ENCODE data around the gene DSTYK. TPM values are rescaled to one million over a fixed set of nuclear protein-coding genes. Genes with fewer than 3 reads are reported as not detected.
"Not testable (repeated sequence)": the region's sequence is repeated elsewhere in the genome, so short reads cannot be mapped to it uniquely, and the experiment has no call there.

Gene DSTYK
- total and polyA plus RNA-seq, 4 donors, result 16.8 to 25.1 (median 20.0) TPM

DNA sequence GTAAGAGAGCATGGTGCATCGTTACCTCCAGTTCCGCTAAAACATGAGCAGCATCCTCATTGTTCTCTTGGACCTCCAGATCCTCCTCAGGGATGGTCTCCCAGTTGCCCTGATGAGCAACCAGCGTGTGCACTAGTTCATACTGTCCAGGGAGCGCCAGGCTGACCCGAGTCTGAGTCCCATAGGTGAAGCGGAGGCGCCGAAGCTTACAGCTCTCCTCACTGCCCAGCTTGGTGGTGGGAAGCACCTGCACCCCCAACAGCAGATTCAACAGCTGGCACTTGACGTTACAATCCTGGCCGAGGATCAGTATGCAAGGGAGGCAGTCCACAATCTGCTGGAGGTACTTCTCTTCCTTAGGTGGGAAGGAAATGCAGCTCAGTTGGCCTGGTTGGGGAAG lies 24.1 kb downstream of the DSTYK start:
- no peak overlapping the region for H3K27ac ChIP-seq (ENCODE audit: low read depth, low read length)
- no peak overlapping the region for H3K4me3 ChIP-seq (ENCODE audit: low read depth, low read length)
- H3K4me1 ChIP-seq (ENCODE audit: control insufficient read depth, insufficient read depth, low read length), result peaks cover 4% of the 10 kb centered on the region
- no peaks in the 10 kb centered on the region for H3K27me3 ChIP-seq (ENCODE audit: control insufficient read depth, insufficient read depth, low read length)
- H3K9me3 ChIP-seq (ENCODE audit: control insufficient read depth, insufficient read depth, low read length), result no peaks in the 10 kb centered on the region
- DNase-seq (ENCODE audit: low read depth in 4 of 6, low spot score in 6 of 6), result no peak
- H3K36me3 ChIP-seq (ENCODE audit: control insufficient read depth, insufficient read depth, low read length), result peaks cover 8% of the 10 kb centered on the region
- 90% methylated on average over 10 of the region's 10 CpGs for WGBS (ENCODE audit: insufficient coverage)

DNA sequence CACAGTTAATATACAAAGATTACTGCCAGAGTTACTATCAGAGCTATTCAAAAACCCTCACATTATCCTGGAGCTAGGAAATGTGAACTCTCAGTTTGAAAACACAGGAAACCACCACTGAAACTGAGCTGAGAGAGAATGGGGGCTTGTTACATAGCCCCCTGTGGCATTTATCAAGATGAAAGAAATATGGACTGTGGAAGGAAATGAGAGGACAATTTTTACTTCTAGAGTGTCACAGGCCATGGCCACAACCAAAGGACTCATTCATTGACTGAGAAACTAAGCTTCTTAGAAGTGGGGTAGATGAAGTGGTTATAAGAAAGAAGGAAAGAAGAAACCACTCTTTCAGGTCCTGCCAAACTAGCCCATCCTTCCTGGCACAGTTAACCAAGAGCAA lies 25.3 kb downstream of the DSTYK start:
- peaks cover 16% of the 10 kb centered on the region for H3K36me3 ChIP-seq (ENCODE audit: control insufficient read depth, insufficient read depth, low read length)
- H3K4me3 ChIP-seq (ENCODE audit: low read depth, low read length), result no peak overlapping the region
- no peaks in the 10 kb centered on the region for H3K27me3 ChIP-seq (ENCODE audit: control insufficient read depth, insufficient read depth, low read length)
- H3K4me1 ChIP-seq (ENCODE audit: control insufficient read depth, insufficient read depth, low read length), result no peaks in the 10 kb centered on the region
- no peak overlapping the region for H3K27ac ChIP-seq (ENCODE audit: low read depth, low read length)
- DNase-seq (ENCODE audit: low read depth in 4 of 6, low spot score in 6 of 6), result no peak
- no peaks in the 10 kb centered on the region for H3K9me3 ChIP-seq (ENCODE audit: control insufficient read depth, insufficient read depth, low read length)

DNA sequence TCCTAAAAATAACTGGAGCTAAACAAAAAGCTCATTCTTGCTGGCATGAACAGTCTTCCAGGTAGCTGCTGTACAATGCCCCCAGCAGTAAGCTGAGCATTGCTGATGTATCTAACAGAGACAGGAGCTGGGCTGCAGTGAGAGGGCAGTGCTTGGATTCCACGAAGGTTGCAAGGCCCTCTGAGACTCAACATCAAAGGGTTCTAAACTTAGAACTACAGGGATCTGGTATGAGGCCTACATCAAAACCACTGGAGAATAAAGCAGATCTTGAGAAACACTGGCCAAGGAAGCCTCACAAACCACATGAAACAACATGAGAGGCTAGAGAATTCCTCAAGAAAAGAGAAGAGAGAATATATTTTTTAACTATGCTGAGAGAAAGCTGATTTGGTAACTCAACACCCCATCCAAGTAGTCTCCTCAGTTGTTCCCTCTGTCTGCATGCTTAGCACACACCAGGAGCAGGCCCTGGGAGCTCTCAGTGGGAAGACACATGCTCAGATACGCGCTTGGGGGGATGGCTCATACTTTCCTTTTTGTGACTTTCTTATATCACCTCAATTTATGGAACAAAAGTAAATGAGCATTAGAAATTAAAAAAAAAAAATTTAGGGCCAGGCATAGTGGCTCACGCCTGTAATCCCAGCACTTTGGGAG lies 27.7 kb downstream of the DSTYK start:
- DNase-seq (ENCODE audit: low read depth in 4 of 6, low spot score in 6 of 6), result no peak
- 50% methylated on average over 1 of the region's 4 CpGs for WGBS (ENCODE audit: insufficient coverage)
- H3K27me3 ChIP-seq (ENCODE audit: control insufficient read depth, insufficient read depth, low read length), result no peaks in the 10 kb centered on the region
- H3K4me1 ChIP-seq (ENCODE audit: control insufficient read depth, insufficient read depth, low read length), result no peaks in the 10 kb centered on the region
- no peak overlapping the region for H3K27ac ChIP-seq (ENCODE audit: low read depth, low read length)
- no peak overlapping the region for H3K4me3 ChIP-seq (ENCODE audit: low read depth, low read length)
- H3K36me3 ChIP-seq (ENCODE audit: control insufficient read depth, insufficient read depth, low read length), result peaks cover 19% of the 10 kb centered on the region
- no peaks in the 10 kb centered on the region for H3K9me3 ChIP-seq (ENCODE audit: control insufficient read depth, insufficient read depth, low read length)

DNA sequence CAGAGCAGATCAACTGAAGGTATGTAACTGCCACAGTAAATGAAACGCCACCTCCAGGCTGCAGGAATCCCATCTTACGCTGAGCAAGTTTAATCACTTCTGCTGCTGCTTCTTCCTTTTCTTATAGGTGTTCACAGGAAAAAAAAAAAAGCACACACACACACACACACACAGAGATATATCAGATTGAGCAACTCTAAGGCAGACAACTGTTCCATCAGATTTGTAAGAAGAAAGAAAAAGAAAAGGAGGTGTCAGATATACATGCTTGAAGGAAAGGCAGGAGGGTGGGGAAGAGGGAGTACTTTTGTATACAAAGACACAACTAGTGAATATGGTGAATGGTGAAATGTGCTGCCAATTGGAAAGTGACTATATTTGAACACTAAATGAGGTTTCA lies 28.6 kb downstream of the DSTYK start:
- peaks cover 19% of the 10 kb centered on the region for H3K36me3 ChIP-seq (ENCODE audit: control insufficient read depth, insufficient read depth, low read length)
- no peak for DNase-seq (ENCODE audit: low read depth in 4 of 6, low spot score in 6 of 6)
- WGBS (ENCODE audit: insufficient coverage), result no CpG with 5 or more reads among the region's 2 CpGs
- no peaks in the 10 kb centered on the region for H3K4me1 ChIP-seq (ENCODE audit: control insufficient read depth, insufficient read depth, low read length)
- no peaks in the 10 kb centered on the region for H3K9me3 ChIP-seq (ENCODE audit: control insufficient read depth, insufficient read depth, low read length)
- no peaks in the 10 kb centered on the region for H3K27me3 ChIP-seq (ENCODE audit: control insufficient read depth, insufficient read depth, low read length)
- no peak overlapping the region for H3K4me3 ChIP-seq (ENCODE audit: low read depth, low read length)
- H3K27ac ChIP-seq (ENCODE audit: low read depth, low read length), result no peak overlapping the region

DNA sequence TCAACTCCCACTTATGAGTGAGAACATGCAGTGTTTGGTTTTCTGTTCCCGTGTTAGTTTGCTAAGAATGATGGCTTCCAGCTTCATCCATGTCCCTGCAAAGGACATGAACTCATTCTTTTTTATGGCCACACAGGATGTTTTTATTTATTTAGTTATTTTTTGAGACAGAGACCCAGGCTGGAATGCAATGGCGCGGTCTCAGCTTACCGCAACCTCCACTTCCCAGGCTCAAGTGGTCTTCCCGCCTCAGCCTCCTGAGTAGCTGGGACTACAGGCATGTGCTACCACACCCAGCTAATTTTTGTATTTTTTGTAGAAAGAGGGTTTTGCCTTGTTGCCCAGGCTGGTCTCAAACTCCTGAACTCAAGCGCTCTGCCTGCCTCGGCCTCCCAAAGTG lies 31.2 kb downstream of the DSTYK start:
- not testable (repeated sequence) for H3K4me1 ChIP-seq (ENCODE audit: control insufficient read depth, insufficient read depth, low read length); H3K9me3 ChIP-seq (ENCODE audit: control insufficient read depth, insufficient read depth, low read length)

DNA sequence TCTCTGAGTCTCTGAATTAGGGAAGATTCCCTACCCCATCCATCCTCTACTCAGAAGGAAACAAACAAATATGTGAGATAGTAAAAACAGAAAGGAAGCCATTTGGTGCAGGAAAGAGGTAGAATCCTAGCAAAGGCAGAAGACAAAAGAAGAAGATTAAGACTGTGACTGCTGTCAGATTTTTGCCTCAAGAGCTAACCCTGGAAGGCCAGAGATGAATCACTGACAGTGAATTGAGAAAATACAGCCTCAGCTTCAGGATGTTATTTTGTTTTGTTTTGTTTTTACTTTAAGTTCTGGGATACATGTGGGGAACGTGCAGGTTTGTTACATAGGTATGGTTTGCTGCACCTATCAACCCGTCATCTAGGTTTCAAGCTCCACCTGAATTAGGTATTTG lies 31.7 kb downstream of the DSTYK start:
- Histone ChIP-seq H3K27me3 (ENCODE audit: control insufficient read depth, insufficient read depth, low read length) (no peaks in the 10 kb centered on the region), H3K9me3 (ENCODE audit: control insufficient read depth, insufficient read depth, low read length) (no peaks in the 10 kb centered on the region), H3K27ac (ENCODE audit: low read depth, low read length) (no peak overlapping the region), H3K4me3 (ENCODE audit: low read depth, low read length) (no peak overlapping the region), H3K4me1 (ENCODE audit: control insufficient read depth, insufficient read depth, low read length) (no peaks in the 10 kb centered on the region), H3K36me3 (ENCODE audit: control insufficient read depth, insufficient read depth, low read length) (peaks cover 18% of the 10 kb centered on the region)
- DNase-seq (ENCODE audit: low read depth in 4 of 6, low spot score in 6 of 6), result no peak
- WGBS (ENCODE audit: insufficient coverage), result 80% methylated on average over 1 of the region's 2 CpGs

More for the DNA sequence above, 31.2 kb downstream of the DSTYK start:
- 100% methylated on average over 2 of the region's 7 CpGs for whole genome bisulfite sequencing (ENCODE audit: insufficient coverage)
- not testable (repeated sequence) for H3K27ac ChIP-seq (ENCODE audit: low read depth, low read length); H3K27me3 ChIP-seq (ENCODE audit: control insufficient read depth, insufficient read depth, low read length); DNase-seq (ENCODE audit: low read depth in 4 of 6, low spot score in 6 of 6); H3K4me3 ChIP-seq (ENCODE audit: low read depth, low read length)
- peaks cover 14% of the 10 kb centered on the region for H3K36me3 ChIP-seq (ENCODE audit: control insufficient read depth, insufficient read depth, low read length)

DNA sequence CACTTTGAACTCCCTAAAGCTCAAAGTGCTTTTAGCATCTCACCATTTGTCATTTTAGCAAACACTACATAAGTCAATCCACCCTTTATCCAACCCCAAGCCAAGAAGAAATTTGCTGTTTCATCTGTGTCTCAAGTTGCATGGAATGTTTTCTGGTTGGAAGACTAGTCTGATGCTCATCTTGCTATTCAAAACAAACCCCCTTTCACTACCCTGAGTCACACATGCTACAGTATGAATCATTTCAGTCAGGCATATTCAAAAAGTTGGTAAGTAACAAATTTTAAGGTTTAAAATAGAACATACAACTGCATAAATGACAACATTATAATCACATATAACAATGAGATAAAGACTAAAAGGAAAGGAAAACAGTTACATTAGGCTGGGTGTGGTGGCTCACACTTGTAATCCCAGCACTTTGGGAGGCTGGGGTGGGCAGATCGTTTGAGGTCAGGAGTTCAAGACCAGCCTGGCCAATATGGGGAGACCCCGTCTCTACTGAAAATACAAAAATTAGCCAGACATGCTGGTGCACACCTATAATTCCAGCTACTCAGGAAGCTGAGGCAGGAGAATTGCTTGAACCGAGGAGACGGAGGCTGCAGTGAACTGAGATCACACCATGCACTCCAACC lies 38.7 kb downstream of the DSTYK start:
- no peaks in the 10 kb centered on the region for H3K4me1 ChIP-seq (ENCODE audit: control insufficient read depth, insufficient read depth, low read length)
- no peak overlapping the region for H3K27ac ChIP-seq (ENCODE audit: low read depth, low read length)
- no CpG with 5 or more reads among the region's 4 CpGs for WGBS (ENCODE audit: insufficient coverage)
- no peak for DNase-seq (ENCODE audit: low read depth in 4 of 6, low spot score in 6 of 6)
- H3K4me3 ChIP-seq (ENCODE audit: low read depth, low read length), result no peak overlapping the region
- no peaks in the 10 kb centered on the region for H3K27me3 ChIP-seq (ENCODE audit: control insufficient read depth, insufficient read depth, low read length)
- H3K9me3 ChIP-seq (ENCODE audit: control insufficient read depth, insufficient read depth, low read length), result no peaks in the 10 kb centered on the region
- H3K36me3 ChIP-seq (ENCODE audit: control insufficient read depth, insufficient read depth, low read length), result peaks cover 11% of the 10 kb centered on the region

DNA sequence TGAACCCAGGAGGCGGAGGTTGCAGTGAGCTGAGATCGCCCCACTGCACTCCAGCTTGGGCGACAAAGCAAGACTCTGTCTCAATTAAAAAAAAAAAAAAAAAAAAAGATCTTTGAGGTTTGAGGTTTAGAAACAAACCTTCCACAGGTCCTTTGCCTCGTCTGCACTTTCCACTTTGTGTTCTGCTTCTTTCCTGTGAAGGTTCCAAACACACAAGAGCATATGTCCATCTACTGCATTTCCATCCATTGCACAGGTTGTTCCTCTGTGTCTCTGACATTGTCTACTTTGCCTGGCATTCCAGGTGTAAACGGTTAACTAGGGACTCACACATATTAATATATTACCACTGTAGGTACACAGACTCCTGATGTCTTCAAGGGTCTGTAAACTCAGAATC lies 40.1 kb downstream of the DSTYK start:
- H3K4me1 ChIP-seq (ENCODE audit: control insufficient read depth, insufficient read depth, low read length), result no peaks in the 10 kb centered on the region
- H3K9me3 ChIP-seq (ENCODE audit: control insufficient read depth, insufficient read depth, low read length), result no peaks in the 10 kb centered on the region
- H3K27ac ChIP-seq (ENCODE audit: low read depth, low read length), result no peak overlapping the region
- WGBS (ENCODE audit: insufficient coverage), result 95% methylated on average over 2 of the region's 5 CpGs
- no peak overlapping the region for H3K4me3 ChIP-seq (ENCODE audit: low read depth, low read length)
- DNase-seq (ENCODE audit: low read depth in 4 of 6, low spot score in 6 of 6), result no peak
- H3K36me3 ChIP-seq (ENCODE audit: control insufficient read depth, insufficient read depth, low read length), result peaks cover 14% of the 10 kb centered on the region
- no peaks in the 10 kb centered on the region for H3K27me3 ChIP-seq (ENCODE audit: control insufficient read depth, insufficient read depth, low read length)

DNA sequence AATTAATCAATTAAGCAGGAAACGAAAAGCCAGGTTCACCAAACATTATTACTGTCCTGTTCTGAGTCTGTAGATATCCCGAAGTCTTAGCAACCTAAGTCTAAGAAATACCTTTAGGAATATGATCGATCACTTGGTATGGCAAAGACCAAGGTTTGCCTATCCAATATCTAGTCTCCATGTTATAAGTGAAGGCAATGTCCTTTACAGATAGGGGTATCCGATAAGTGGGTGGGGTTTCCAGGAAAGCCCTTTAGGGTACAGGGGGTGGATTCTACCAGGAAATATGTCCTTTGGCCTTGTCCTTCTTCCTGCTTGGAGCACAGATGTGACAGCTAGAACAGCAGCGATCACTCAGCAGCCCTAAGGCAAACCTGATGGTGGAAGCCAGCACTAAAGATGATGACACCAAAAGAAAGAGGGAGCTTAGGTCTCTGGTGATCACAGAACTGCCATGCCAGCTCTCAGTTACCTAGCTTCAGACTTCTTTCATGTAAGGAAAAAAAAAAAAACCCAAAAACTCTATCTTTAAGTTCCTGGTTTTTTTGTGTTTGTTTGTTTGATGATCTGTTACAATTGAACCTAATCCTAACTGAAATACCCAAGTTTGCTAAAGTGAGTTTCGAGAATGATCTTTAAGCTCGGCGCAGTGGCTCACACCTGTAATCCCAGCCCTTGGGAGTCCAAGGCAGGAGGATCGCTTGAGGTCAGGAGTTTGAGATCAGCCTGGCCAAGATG lies 40.8 kb downstream of the DSTYK start:
- DNase-seq (ENCODE audit: low read depth in 4 of 6, low spot score in 6 of 6), result no peak
- H3K27ac ChIP-seq (ENCODE audit: low read depth, low read length), result no peak overlapping the region
- H3K9me3 ChIP-seq (ENCODE audit: control insufficient read depth, insufficient read depth, low read length), result no peaks in the 10 kb centered on the region
- peaks cover 14% of the 10 kb centered on the region for H3K36me3 ChIP-seq (ENCODE audit: control insufficient read depth, insufficient read depth, low read length)
- no peaks in the 10 kb centered on the region for H3K4me1 ChIP-seq (ENCODE audit: control insufficient read depth, insufficient read depth, low read length)
- no peaks in the 10 kb centered on the region for H3K27me3 ChIP-seq (ENCODE audit: control insufficient read depth, insufficient read depth, low read length)
- H3K4me3 ChIP-seq (ENCODE audit: low read depth, low read length), result no peak overlapping the region
- 80% methylated on average over 6 of the region's 9 CpGs for WGBS (ENCODE audit: insufficient coverage)

DNA sequence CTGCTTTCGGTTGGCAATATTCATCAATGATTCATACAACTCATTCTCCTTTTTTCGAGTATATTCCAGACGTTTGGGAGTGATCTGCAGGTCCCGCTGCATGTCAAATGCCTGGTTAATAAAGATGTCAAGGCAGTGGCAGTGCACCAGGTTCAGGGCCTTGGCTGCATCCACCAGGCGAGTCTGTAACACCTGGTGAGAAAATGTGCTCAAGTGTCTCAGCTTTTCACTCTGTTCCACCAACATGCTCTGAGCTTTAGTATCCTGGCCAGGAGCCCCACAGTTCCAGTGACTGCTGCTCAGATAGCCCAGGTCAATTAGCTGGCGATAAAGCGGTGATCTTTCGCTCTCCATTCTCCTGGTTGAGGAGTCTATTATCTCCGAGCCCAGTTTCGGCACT lies 42.3 kb downstream of the DSTYK start:
- DNase-seq (ENCODE audit: low read depth in 4 of 6, low spot score in 6 of 6), result no peak
- H3K9me3 ChIP-seq (ENCODE audit: control insufficient read depth, insufficient read depth, low read length), result no peaks in the 10 kb centered on the region
- H3K4me3 ChIP-seq (ENCODE audit: low read depth, low read length), result no peak overlapping the region
- H3K27ac ChIP-seq (ENCODE audit: low read depth, low read length), result no peak overlapping the region
- no peaks in the 10 kb centered on the region for H3K4me1 ChIP-seq (ENCODE audit: control insufficient read depth, insufficient read depth, low read length)
- no peaks in the 10 kb centered on the region for H3K27me3 ChIP-seq (ENCODE audit: control insufficient read depth, insufficient read depth, low read length)
- WGBS (ENCODE audit: insufficient coverage), result 100% methylated on average over 5 of the region's 10 CpGs
- H3K36me3 ChIP-seq (ENCODE audit: control insufficient read depth, insufficient read depth, low read length), result peaks cover 7% of the 10 kb centered on the region
